Peyer's patch (tissue), 4 donors: ENCODE results near the gene TBCK. TPM values are rescaled to one million over a fixed set of nuclear protein-coding genes. Genes with fewer than 3 reads are reported as not detected.

ENCODE experiments used
- DNase-seq, 3 donors: peaks; one replicate each; pipeline ENCODE4 v3.0.0-alpha.2; 2017 to 2019
- H3K27ac ChIP-seq, 4 donors: fragments of 200-600 bp; sonication (generic); one replicate each; pipeline ENCODE4 v1.5.1; 2016 to 2019
- H3K27me3 ChIP-seq, 2 donors: fragments of 200-600 bp; sonication (generic); one replicate each; pipeline ENCODE4 v1.5.1; 2019
- H3K36me3 ChIP-seq, 3 donors: fragments of 200-600 bp; sonication (generic); one replicate each; pipeline ENCODE4 v1.5.1; 2016 to 2019
- H3K4me1 ChIP-seq, 4 donors: fragments of 200-600 bp; sonication (generic); one replicate each; pipeline ENCODE4 v1.5.1; 2016 to 2019
- H3K4me3 ChIP-seq, 4 donors: fragments of 200-600 bp; sonication (generic); 1 replicate in 3 of 4; 2 replicates in 1 of 4; pipeline ENCODE4 v1.5.1; 2016 to 2019; ENCODE audit warnings: mild to moderate bottlenecking in 1 of 4
- H3K9me3 ChIP-seq, 4 donors: fragments of 200-600 bp; sonication (generic); one replicate each; pipeline ENCODE4 v1.5.1; 2016 to 2019; ENCODE audit warnings: mild to moderate bottlenecking in 1 of 4
- POLR2A ChIP-seq, 2 donors: fragments of 450-650 bp; IDR thresholded peaks; one replicate each; pipeline ENCODE4 v1.5.1; 2017; ENCODE audit warnings: antibody characterized with exemption in 2 of 2, mild to moderate bottlenecking in 2 of 2, moderate library complexity in 2 of 2
- total RNA-seq, 4 donors: library from RNA; depleted of rRNA; stranded (reverse); fragments of >200 nt; gene quantifications; one replicate each; pipeline ENCODE4 v1.1.0, GENCODE V29; 2016
- TF ChIP-seq, protein P1 (sequence below), 6 experiments: fragments of 450-650 bp in 4 of 6; fragments of 200-600 bp in 2 of 6; sonication (generic) in 1 of 6; IDR thresholded peaks; one replicate each; pipeline ENCODE4 v1.5.1; 2017 to 2019; ENCODE audit warnings: antibody characterized with exemption in 6 of 6, mild to moderate bottlenecking in 3 of 6, moderate library complexity in 1 of 6

The TBCK gene
- total RNA-seq, 4 donors from 2014 or later = 39.9 to 96.6 (median 53.1) TPM

DNA sequence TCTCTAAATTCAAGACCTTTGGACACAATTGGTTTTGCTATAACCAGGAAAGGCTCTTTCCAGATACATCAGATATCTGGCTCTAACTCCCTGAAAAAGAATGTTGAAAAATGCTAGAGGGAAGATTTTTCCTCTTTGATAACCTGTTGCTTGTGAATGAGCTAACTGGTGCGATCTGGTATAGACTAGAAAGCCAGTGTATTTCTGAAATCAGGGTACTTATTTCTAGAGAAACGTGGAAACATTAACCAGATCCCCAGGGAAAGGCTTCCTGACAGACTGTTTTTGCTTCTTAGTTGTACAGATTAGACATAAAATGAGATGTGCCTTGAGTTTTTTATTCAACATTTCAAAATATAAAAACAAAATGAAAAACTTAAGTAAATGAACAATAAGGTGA is 313.0 kb downstream of the TBCK start:
- no peak for TF ChIP-seq POLR2A (IDR thresholded peaks at IDR 0.05)
- TF ChIP-seq, protein P1, sequence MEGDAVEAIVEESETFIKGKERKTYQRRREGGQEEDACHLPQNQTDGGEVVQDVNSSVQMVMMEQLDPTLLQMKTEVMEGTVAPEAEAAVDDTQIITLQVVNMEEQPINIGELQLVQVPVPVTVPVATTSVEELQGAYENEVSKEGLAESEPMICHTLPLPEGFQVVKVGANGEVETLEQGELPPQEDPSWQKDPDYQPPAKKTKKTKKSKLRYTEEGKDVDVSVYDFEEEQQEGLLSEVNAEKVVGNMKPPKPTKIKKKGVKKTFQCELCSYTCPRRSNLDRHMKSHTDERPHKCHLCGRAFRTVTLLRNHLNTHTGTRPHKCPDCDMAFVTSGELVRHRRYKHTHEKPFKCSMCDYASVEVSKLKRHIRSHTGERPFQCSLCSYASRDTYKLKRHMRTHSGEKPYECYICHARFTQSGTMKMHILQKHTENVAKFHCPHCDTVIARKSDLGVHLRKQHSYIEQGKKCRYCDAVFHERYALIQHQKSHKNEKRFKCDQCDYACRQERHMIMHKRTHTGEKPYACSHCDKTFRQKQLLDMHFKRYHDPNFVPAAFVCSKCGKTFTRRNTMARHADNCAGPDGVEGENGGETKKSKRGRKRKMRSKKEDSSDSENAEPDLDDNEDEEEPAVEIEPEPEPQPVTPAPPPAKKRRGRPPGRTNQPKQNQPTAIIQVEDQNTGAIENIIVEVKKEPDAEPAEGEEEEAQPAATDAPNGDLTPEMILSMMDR (IDR thresholded peaks at IDR 0.05) = no peak
- no peaks in the 10 kb centered on the region for H3K36me3 ChIP-seq
- no peaks in the 10 kb centered on the region for H3K9me3 ChIP-seq
- H3K4me3 ChIP-seq = no peak overlapping the region
- no peak for DNase-seq
- no peaks in the 10 kb centered on the region for H3K27me3 ChIP-seq
- no peaks in the 10 kb centered on the region for H3K4me1 ChIP-seq
- no peak overlapping the region for H3K27ac ChIP-seq

DNA sequence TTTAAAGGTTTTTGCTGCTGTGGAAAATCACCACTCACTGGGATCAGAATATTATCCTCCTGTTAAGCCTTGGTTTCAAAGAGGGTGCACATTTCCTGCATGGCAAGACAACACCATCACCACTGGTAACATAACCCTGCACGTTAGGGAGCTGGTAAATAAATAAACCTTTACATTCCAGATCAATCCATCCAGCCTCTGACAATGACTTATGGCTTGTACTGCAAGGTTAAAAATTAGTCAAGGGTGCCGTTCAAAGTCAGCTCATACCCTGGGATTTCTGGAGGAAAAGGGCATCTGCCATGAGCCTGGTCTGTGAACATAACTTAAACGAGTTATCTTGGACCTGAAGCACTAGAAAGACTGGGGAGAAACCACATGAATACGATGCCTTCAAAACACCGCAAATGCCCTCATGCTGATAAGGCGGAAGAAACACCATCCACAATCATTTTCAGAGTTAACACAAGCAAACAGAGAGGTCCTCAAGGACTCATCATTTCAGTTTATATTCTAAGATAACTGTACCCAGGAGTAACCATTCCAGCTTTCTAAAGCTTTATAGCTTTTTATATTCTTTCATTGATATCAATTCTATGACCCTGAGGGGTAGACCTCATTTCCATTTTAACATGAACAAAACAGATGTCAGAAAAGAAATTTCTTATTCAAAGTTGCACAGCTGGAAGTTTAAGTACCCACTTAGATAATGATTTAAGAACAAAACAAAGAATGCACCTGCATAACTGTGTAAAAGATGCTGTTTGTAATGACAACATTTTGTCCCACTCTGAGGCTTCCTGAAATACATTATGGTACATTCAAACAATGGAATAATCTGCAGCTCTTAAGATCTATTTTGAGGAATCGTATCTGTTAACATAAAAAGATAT is 317.6 kb downstream of the TBCK start:
- no peak for DNase-seq
- H3K27me3 ChIP-seq = no peaks in the 10 kb centered on the region
- no peak overlapping the region for H3K4me3 ChIP-seq
- H3K36me3 ChIP-seq = no peaks in the 10 kb centered on the region
- H3K4me1 ChIP-seq = no peaks in the 10 kb centered on the region
- TF ChIP-seq, protein P1 (IDR thresholded peaks at IDR 0.05) = no peak
- TF ChIP-seq POLR2A (IDR thresholded peaks at IDR 0.05) = no peak
- H3K9me3 ChIP-seq = no peaks in the 10 kb centered on the region
- H3K27ac ChIP-seq = no peak overlapping the region

DNA sequence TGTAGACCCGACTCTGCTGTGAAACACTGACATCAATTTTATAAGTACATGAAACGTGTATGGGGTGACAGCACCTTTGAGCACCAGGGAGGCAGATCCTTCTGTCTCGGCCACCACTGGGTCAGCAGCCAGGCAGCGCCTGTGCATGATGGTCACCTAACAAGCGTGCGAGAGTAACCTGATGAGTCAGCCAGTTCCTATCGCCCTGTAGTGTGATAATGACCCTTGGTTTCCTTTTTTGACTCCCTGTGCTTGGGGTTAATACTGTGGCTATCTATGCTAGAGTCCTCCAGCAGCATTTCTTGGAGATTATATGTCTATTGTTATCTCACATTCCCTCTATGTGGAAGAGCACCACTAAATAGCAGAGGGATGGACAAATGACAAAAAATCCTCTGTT is 319.2 kb downstream of the TBCK start:
- Histone ChIP-seq H3K4me1 (no peaks in the 10 kb centered on the region), H3K27ac (no peak overlapping the region), H3K4me3 (no peak overlapping the region), H3K36me3 (no peaks in the 10 kb centered on the region), H3K27me3 (no peaks in the 10 kb centered on the region), H3K9me3 (no peaks in the 10 kb centered on the region)
- TF ChIP-seq, protein P1 (IDR thresholded peaks at IDR 0.05) = no peak
- TF ChIP-seq POLR2A (IDR thresholded peaks at IDR 0.05) = no peak
- DNase-seq = no peak

DNA sequence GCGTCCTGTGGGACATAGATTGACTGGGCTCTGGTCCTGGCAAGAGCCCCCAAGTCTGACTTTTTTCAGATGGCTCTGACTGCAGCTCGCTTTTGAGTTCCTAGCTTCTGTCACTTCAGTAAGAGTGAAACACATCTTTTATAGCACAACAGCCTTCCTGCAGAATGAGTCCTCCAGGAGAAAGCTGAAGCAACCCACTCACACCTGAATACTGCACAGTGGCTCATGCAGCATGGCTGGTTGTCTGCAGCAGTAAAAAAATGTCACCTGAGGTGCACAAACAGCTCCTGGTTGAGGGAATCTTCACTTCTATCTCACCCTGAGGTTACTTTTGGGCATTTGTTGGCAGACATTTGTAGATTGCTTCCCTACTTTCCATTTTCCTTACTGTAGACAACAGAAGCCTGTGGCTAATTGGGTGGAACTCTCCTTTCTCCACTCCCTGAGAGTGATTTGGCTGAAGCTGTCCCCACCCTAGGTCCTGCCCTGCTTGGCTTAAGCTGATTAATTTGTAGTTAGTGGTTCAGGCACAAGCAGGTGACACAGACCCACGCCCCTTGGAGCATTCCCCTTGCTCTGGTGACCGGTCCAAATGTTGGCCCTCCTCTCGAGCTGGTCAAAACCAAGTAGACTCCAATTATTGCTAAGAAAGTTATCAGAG is 321.0 kb downstream of the TBCK start:
- Histone ChIP-seq H3K4me1 (no peaks in the 10 kb centered on the region), H3K4me3 (no peak overlapping the region), H3K27me3 (no peaks in the 10 kb centered on the region), H3K9me3 (no peaks in the 10 kb centered on the region), H3K36me3 (no peaks in the 10 kb centered on the region), H3K27ac (no peak overlapping the region)
- TF ChIP-seq POLR2A (IDR thresholded peaks at IDR 0.05) = no peak
- TF ChIP-seq, protein P1 (IDR thresholded peaks at IDR 0.05) = no peak
- DNase-seq = no peak

DNA sequence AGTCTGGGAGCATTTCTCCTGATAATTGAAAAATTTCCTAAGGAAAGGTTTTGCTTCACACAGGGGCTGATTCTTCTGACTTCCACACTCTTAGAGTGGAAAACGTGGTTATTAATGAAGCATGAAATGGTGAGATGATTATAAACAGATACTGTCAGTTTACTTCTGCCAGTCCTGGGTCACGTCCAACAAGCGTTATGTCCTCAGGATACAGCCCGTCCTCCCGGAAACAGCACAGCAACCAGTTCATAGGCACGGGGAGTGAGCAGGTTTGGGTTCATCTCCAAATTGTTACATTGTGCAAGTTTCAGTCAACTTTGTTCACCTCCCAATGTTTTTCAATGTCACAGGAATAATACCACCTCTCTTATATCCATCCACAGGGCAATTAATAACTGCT is 321.9 kb downstream of the TBCK start:
- H3K27me3 ChIP-seq = no peaks in the 10 kb centered on the region
- no peak for TF ChIP-seq POLR2A (IDR thresholded peaks at IDR 0.05)
- TF ChIP-seq, protein P1 (IDR thresholded peaks at IDR 0.05) = no peak
- no peaks in the 10 kb centered on the region for H3K36me3 ChIP-seq
- no peak overlapping the region for H3K4me3 ChIP-seq
- no peaks in the 10 kb centered on the region for H3K4me1 ChIP-seq
- no peaks in the 10 kb centered on the region for H3K9me3 ChIP-seq
- no peak overlapping the region for H3K27ac ChIP-seq
- no peak for DNase-seq
